Muscle layer of colon (tissue), 2 donors: ENCODE measurements around the gene RPS6KA2.

Experiments used
- H3K27ac ChIP-seq: one replicate; pipeline ENCODE4 v1.7.0; 2013; ENCODE audit warnings: low read depth, mild to moderate bottlenecking, low read length, moderate library complexity
- H3K27me3 ChIP-seq, 2 donors: one replicate each; pipeline ENCODE4 v1.7.0; 2013; ENCODE audit warnings: low read length in 2 of 2, mild to moderate bottlenecking in 2 of 2; ENCODE audit not compliant: insufficient read depth in 2 of 2, control insufficient read depth in 1 of 2
- H3K36me3 ChIP-seq: one replicate; pipeline ENCODE4 v1.7.0; 2013; ENCODE audit warnings: mild to moderate bottlenecking, low read length; ENCODE audit not compliant: insufficient read depth
- H3K4me1 ChIP-seq: one replicate; pipeline ENCODE4 v1.7.0; 2013; ENCODE audit warnings: mild to moderate bottlenecking, low read length; ENCODE audit not compliant: insufficient read depth
- H3K4me3 ChIP-seq, 2 donors: one replicate each; pipeline ENCODE4 v1.7.0; 2013; ENCODE audit warnings: low read length in 2 of 2, low read depth in 1 of 2, mild to moderate bottlenecking in 1 of 2, moderate library complexity in 1 of 2
- H3K9ac ChIP-seq: one replicate; pipeline ENCODE4 v1.7.0; 2013; ENCODE audit warnings: low read length
- H3K9me3 ChIP-seq: one replicate; pipeline ENCODE4 v1.7.0; 2013; ENCODE audit warnings: mild to moderate bottlenecking, low read length
- donor health status: abdominal sarcoma.
- donor health status: Adenocarcinoma of cecum.

RPS6KA2 gene

DNA sequence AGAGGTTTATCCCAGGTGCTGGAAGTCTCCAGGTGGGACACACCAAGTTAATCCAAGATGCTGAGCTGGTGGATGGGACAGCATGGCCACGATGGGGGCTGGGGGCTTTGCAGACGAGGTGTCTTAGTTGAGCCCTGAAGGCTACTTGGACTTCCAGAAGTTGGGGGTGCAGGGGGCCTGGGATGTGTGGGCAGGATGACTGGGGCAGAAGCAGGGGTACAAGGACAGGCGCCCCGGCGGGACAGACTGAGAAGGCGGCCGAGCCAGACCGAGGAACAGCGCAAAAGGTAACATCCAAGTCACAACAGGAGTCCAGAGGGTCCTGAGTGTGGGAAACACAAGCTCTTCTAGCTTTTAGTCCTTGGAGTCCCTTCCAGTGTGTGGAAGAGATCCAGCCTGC is 64.3 kb downstream of the RPS6KA2 start:
- Histone ChIP-seq H3K27ac (no peak overlapping the region), H3K4me1 (peaks cover 18% of the 10 kb centered on the region)

DNA sequence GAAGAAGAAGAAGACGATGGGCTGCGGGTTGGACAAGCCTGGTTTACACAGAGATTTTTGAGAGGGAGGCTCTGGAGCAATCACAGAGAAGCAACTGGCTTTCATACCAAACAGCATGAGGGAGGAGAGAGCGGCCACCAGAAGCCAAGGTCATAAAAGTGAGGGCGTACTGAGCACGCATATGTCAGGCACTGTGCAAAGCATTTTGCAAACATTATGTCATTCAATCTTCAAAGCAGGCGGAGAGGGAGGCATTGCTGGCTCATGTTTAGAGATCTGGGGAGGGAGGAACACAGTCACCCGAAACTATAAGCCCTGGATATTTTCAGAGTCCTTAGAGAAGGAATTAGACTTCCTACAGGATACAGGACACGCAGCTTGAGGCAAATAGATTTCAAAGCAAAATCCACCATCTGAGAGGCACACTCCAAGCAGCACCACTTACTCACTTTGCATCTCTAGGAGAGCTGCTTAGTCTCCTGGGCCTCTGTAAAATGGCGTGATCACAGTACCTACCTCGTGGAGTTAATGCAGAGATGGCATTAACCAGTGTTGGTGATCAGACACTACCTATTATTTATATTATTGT is 65.2 kb downstream of the RPS6KA2 start:
- H3K4me1 ChIP-seq, result peaks cover 18% of the 10 kb centered on the region
- H3K4me3 ChIP-seq, result no peak overlapping the region
- H3K9ac ChIP-seq, result no peak overlapping the region
- H3K36me3 ChIP-seq, result no peaks in the 10 kb centered on the region
- H3K9me3 ChIP-seq, result no peaks in the 10 kb centered on the region
- H3K27me3 ChIP-seq, result no peaks in the 10 kb centered on the region
- no peak overlapping the region for H3K27ac ChIP-seq

More for the DNA sequence above, 64.3 kb downstream of the RPS6KA2 start:
- H3K9ac ChIP-seq, result no peak overlapping the region
- H3K27me3 ChIP-seq, result no peaks in the 10 kb centered on the region
- H3K36me3 ChIP-seq, result no peaks in the 10 kb centered on the region
- H3K4me3 ChIP-seq, result no peak overlapping the region
- H3K9me3 ChIP-seq, result no peaks in the 10 kb centered on the region

DNA sequence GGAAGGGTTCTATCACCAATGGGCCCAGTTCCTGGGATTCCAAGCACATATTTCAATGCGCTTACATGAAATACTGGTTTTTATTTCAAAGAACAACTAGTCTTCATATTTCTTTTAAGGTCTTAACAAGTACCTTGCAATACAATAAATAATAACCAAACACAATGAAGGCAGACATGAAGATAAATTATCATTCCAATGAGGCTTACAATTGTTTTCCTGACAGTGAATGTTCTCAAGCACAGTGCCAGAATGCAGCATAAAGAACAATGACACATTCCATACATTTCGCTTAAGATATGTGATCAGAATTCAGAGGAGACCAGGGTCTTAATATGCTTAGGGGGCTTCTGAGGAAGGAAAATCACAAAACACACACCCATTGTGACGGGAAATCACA is 66.8 kb downstream of the RPS6KA2 start:
- Histone ChIP-seq H3K4me3 (no peak overlapping the region), H3K4me1 (peaks cover 27% of the 10 kb centered on the region), H3K36me3 (no peaks in the 10 kb centered on the region), H3K9me3 (no peaks in the 10 kb centered on the region), H3K9ac (no peak overlapping the region), H3K27me3 (no peaks in the 10 kb centered on the region), H3K27ac (no peak overlapping the region)

DNA sequence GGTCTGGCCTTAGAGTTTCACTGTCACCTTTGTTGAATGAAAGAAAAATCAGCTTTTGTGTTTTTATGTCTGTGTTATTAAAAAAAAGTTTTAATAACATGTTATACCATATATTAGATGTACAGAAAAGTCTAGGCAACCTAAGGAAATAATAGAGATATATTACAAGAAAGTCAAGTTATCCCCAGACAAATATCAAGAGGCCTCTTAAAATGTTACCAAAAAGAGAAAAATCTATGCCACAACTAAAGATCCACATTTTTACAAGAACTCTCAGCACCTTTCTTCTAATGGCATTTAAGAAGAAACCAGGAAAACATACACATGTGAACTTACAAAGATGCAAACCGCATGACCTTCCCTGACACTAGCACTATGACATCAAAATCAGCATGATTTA is 67.4 kb downstream of the RPS6KA2 start:
- Histone ChIP-seq H3K4me3 (no peak overlapping the region), H3K9me3 (no peaks in the 10 kb centered on the region), H3K4me1 (peaks cover 27% of the 10 kb centered on the region), H3K27me3 (no peaks in the 10 kb centered on the region), H3K36me3 (no peaks in the 10 kb centered on the region), H3K27ac (no peak overlapping the region), H3K9ac (no peak overlapping the region)

DNA sequence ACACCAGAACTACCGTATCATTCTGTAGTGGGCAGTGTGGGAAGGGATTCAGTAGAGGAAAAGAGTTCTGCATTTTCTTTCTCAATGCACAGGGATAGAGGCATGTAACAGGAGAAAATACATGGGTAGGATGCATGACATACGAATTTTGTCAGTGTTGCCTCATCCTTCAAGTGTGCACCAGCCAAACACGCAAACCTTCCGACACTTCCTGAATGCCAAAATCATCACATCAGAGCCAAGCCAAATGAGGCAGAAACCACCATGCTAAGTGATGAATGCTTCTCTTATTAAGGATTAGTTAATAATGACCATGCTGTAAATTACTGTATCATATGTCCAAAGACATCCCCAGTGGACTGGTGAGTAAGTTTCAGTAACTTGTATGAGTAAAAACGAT is 67.8 kb downstream of the RPS6KA2 start:
- H3K27ac ChIP-seq, result no peak overlapping the region

DNA sequence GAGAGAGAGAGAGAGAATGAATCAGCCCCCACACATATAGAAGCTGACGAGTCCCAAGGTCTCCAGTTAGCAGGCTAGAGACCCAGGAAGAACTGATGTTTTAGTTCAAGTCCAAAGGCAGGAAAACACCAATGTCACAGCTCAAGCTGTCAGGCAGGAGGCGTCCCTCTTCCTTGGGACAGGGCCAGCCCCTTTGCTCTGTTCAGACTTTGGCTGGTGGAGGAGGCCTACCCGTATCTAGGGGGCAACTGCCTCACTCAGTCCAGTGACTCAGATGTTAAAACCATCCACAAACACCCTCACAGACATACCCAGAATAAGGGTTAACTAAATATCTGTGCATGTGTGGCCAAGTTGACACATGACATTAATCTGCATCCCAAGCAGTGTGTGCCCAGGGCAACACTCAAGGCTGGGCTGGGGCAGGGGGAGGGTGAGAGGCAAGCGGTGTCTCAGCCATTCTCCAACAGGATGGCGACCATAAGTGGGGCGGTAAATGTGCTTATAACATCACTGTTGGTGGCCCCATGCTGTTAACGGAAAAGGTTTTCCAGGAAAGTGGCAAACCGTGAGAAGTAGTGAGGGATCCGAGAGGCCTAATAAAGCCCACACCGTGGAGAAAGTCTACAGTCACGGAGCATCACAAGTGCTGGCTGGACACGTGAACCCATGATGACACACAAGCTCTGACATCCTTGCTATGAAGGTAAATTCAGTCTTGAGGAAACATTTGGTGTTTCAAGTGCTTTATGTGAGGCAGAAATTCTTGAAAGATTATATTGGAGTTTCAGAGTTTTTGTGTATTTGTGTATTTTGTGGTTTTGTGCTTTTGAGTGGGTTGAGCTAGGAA is 68.7 kb downstream of the RPS6KA2 start:
- H3K4me3 ChIP-seq, result no peak overlapping the region
- H3K4me1 ChIP-seq, result peaks cover 27% of the 10 kb centered on the region
- no peaks in the 10 kb centered on the region for H3K9me3 ChIP-seq
- no peak overlapping the region for H3K9ac ChIP-seq
- H3K27ac ChIP-seq, result no peak overlapping the region
- H3K36me3 ChIP-seq, result no peaks in the 10 kb centered on the region
- H3K27me3 ChIP-seq, result no peaks in the 10 kb centered on the region

More for the DNA sequence above, 67.8 kb downstream of the RPS6KA2 start:
- no peaks in the 10 kb centered on the region for H3K36me3 ChIP-seq
- no peaks in the 10 kb centered on the region for H3K27me3 ChIP-seq
- H3K9me3 ChIP-seq, result no peaks in the 10 kb centered on the region
- H3K4me1 ChIP-seq, result peaks cover 27% of the 10 kb centered on the region
- H3K9ac ChIP-seq, result no peak overlapping the region
- no peak overlapping the region for H3K4me3 ChIP-seq

DNA sequence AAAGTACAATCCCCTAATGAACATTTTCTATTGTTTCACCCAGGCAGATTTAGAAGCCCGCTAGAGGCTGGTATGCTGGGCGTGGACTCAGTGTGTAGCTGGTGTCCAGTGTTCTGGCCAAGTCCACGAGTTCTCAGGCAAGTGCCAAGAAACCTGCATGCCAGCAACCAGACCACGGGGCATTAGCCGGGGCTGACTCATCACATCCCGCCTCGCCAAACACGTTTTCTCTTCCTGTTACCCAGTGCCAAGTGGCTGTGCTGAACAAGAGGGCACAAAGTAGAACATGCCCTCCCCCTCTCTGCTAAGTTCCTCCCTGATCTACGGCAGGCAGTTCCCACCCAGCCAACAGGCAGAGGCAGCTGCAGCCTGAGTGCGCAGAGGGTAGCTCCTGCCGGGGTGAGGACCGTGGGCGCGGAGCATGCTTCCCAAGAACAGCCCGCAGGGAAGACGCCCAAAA is 70.2 kb downstream of the RPS6KA2 start:
- Histone ChIP-seq H3K36me3 (no peaks in the 10 kb centered on the region), H3K9me3 (no peaks in the 10 kb centered on the region), H3K4me1 (peaks cover 17% of the 10 kb centered on the region), H3K9ac (no peak overlapping the region), H3K4me3 (no peak overlapping the region), H3K27me3 (no peaks in the 10 kb centered on the region), H3K27ac (no peak overlapping the region)

DNA sequence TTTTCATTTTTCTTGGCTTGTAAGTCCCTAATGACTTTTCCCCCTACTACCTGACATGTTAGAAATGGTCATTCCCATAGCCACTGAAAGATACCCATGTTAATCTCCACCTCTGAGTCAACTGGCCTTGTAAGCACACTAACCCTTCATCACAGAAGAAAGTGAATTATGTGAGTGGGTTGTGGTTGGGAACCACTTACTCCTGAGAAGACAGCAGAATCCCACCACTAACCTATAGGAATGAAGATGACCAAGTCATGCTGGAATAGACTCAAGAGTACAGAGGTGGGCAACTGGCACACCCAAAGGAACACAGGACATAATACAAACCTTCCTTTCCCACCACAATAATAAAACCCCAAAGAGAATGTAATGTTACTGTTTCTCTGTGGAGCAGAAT is 70.7 kb downstream of the RPS6KA2 start:
- no peak overlapping the region for H3K9ac ChIP-seq
- H3K4me3 ChIP-seq, result no peak overlapping the region
- H3K36me3 ChIP-seq, result no peaks in the 10 kb centered on the region
- no peaks in the 10 kb centered on the region for H3K9me3 ChIP-seq
- H3K27me3 ChIP-seq, result no peaks in the 10 kb centered on the region
- no peak overlapping the region for H3K27ac ChIP-seq
- H3K4me1 ChIP-seq, result peaks cover 12% of the 10 kb centered on the region

DNA sequence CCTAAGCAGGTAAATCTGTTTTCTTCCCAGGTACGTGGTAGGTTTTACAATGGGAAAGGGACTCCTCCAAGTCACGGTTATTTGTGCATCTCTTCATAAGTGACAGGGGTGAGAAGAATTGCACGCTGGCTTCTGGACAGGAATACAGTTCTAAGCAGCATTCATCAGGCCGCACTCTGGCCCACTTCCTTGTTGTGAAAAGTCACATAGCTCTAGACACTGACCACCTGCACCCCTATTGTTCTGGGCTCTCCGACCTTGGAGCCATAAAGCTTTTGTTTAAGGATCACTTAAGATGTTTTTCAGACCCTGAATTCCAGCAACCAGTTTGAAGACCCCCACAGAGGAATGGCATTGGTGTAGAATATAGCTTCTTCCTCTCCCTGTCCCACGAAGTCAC is 72.0 kb downstream of the RPS6KA2 start:
- no peaks in the 10 kb centered on the region for H3K9me3 ChIP-seq
- H3K4me1 ChIP-seq, result peaks cover 9% of the 10 kb centered on the region
- no peaks in the 10 kb centered on the region for H3K27me3 ChIP-seq
- no peaks in the 10 kb centered on the region for H3K36me3 ChIP-seq
- H3K4me3 ChIP-seq, result no peak overlapping the region
- no peak overlapping the region for H3K27ac ChIP-seq
- no peak overlapping the region for H3K9ac ChIP-seq

DNA sequence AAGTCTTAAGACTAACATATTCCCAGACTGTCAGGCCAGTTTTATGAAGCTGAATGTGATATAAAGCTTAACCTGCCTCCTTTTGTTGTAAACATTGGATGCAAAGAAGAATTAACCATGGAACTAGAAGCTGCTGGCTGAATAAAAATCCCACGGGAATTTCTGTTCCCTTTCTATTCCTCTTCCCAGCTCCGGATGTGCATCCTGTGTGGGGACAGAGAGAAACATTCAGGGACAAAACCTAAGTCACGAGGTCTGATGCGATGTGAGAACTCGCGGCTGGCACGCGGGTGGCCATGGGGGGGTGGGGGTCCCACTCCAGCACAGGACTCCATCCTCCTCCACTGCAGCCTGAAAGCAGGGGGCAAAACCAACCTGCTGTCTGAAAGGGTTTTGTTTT is 72.7 kb downstream of the RPS6KA2 start:
- Histone ChIP-seq H3K4me3 (no peak overlapping the region), H3K27ac (no peak overlapping the region), H3K4me1 (peaks cover 9% of the 10 kb centered on the region), H3K27me3 (no peaks in the 10 kb centered on the region), H3K9ac (no peak overlapping the region), H3K9me3 (no peaks in the 10 kb centered on the region), H3K36me3 (no peaks in the 10 kb centered on the region)

DNA sequence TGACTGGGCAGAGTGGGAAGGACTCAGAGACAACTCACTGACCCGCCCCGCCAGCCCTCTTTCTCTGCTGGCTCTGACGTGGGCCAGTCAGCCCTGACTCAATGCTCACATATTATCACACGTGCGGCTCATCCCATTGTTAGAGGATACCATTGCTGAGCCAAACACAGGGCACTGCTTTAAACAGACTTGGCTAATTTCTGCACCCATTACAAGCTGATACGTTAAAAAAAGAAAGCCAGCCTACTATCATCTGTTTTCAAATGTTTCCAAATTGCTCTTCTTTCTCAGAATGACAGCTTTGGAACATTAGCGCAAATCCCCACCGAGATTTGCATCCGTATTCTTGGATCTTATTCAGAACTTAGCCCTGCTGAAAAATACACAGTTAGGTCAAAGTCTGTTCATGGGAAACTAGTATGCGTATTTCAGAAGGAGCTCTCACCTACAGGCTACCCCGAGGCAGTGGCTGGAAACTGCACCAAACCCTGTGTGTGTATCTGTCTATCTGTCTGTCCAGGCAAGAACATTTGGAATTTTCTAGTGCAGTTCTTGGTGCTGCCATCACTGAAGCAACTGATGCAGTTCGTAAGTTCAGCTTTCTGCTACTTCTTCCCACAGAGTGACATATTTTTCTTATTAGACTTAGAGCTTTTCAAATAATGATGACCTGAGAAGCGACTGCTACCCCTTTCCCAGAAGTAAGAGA is 73.3 kb downstream of the RPS6KA2 start:
- H3K27ac ChIP-seq, result no peak overlapping the region
- no peaks in the 10 kb centered on the region for H3K36me3 ChIP-seq
- no peaks in the 10 kb centered on the region for H3K27me3 ChIP-seq
- H3K9me3 ChIP-seq, result no peaks in the 10 kb centered on the region
- no peak overlapping the region for H3K9ac ChIP-seq
- H3K4me1 ChIP-seq, result peaks cover 9% of the 10 kb centered on the region
- no peak overlapping the region for H3K4me3 ChIP-seq
